MM.1S (cell line): Measurements from ENCODE around the gene TTC34.
"Not testable (repeated sequence)": the region's sequence is repeated elsewhere in the genome, so short reads cannot be mapped to it uniquely, and the experiment has no call there.

Experiments used
- DNase-seq: peaks from one replicate; pipeline ENCODE4 v3.0.0-alpha.2; 2015
- H2AFZ ChIP-seq: fragments of 300-600 bp; sonication (generic); 2 replicates; pipeline ENCODE4 v1.6.0; 2016; ENCODE audit warnings: antibody characterized with exemption, low read length
- H3F3A ChIP-seq: fragments of 300-600 bp; sonication (generic); 2 replicates; pipeline ENCODE4 v1.6.1; 2016; ENCODE audit warnings: mild to moderate bottlenecking, antibody characterized with exemption, low read length, moderate library complexity, mixed read lengths; ENCODE audit not compliant: insufficient read depth
- H3K27ac ChIP-seq: fragments of 300-600 bp; sonication (generic); 2 replicates; pipeline ENCODE4 v1.5.1; 2016; ENCODE audit warnings: mild to moderate bottlenecking, low read length
- H3K27me3 ChIP-seq: fragments of 300-600 bp; sonication (generic); replicated peaks from 2 replicates; pipeline ENCODE4 v1.6.0; 2016; ENCODE audit warnings: low read length; ENCODE audit not compliant: insufficient read depth
- H3K36me3 ChIP-seq: fragments of 300-600 bp; sonication (generic); replicated peaks from 2 replicates; pipeline ENCODE4 v1.6.1; 2016; ENCODE audit warnings: mild to moderate bottlenecking, low read length, mixed read lengths; ENCODE audit not compliant: insufficient read depth
- H3K4me1 ChIP-seq: fragments of 300-600 bp; sonication (generic); 2 replicates; pipeline ENCODE4 v1.6.1; 2016; ENCODE audit warnings: low read length, mixed read lengths
- H3K4me2 ChIP-seq: fragments of 300-600 bp; sonication (generic); 2 replicates; pipeline ENCODE4 v1.6.0; 2016; ENCODE audit warnings: low read depth, low read length
- H3K4me3 ChIP-seq: fragments of 300-600 bp; sonication (generic); 2 replicates; pipeline ENCODE4 v1.5.1; 2016; ENCODE audit warnings: low read length, mixed read lengths
- H3K79me2 ChIP-seq: fragments of 300-600 bp; sonication (generic); 2 replicates; pipeline ENCODE4 v1.6.1; 2016; ENCODE audit warnings: mixed run types, low read length, mixed read lengths
- H3K9ac ChIP-seq: fragments of 300-600 bp; sonication (generic); 2 replicates; pipeline ENCODE4 v1.6.1; 2016; ENCODE audit warnings: low read length, mixed read lengths
- H3K9me2 ChIP-seq: fragments of 300-600 bp; sonication (generic); replicated peaks from 2 replicates; pipeline ENCODE4 v1.6.1; 2016; ENCODE audit warnings: mild to moderate bottlenecking, low read length, mixed read lengths; ENCODE audit not compliant: insufficient read depth
- H3K9me3 ChIP-seq: fragments of 300-600 bp; sonication (generic); replicated peaks from 2 replicates; pipeline ENCODE4 v1.6.1; 2016; ENCODE audit warnings: mild to moderate bottlenecking, low read length, mixed read lengths; ENCODE audit not compliant: insufficient read depth
- H4K20me1 ChIP-seq: fragments of 300-600 bp; sonication (generic); 2 replicates; pipeline ENCODE4 v1.6.1; 2016; ENCODE audit warnings: mild to moderate bottlenecking, low read length, moderate library complexity, mixed read lengths; ENCODE audit not compliant: insufficient read depth

The TTC34 gene

DNA sequence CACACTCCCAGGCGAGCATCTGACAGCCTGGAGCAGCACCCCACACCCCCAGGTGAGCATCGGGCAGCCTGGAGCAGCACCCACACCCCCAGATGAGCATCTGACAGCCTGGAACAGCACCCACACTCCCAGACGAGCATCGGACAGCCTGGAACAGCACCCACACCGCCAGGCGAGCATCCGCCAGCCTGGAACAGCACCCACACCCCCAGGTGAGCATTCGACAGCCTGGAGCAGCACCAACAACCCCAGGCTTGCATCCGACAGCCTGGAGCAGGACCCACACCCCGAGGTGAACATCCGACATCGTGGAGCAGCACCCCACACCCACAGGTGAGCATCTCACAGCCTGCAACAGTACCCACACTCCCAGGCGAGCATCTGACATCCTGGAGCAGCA lies 42.1 kb downstream of the TTC34 start:
- not testable (repeated sequence) for H3K79me2 ChIP-seq, H4K20me1 ChIP-seq, DNase-seq, H3K36me3 ChIP-seq, H3K4me2 ChIP-seq, H3K4me1 ChIP-seq, H3K4me3 ChIP-seq, H3K9me2 ChIP-seq, H3K9ac ChIP-seq, H3K9me3 ChIP-seq, H2AFZ ChIP-seq, H3F3A ChIP-seq, H3K27me3 ChIP-seq, H3K27ac ChIP-seq

DNA sequence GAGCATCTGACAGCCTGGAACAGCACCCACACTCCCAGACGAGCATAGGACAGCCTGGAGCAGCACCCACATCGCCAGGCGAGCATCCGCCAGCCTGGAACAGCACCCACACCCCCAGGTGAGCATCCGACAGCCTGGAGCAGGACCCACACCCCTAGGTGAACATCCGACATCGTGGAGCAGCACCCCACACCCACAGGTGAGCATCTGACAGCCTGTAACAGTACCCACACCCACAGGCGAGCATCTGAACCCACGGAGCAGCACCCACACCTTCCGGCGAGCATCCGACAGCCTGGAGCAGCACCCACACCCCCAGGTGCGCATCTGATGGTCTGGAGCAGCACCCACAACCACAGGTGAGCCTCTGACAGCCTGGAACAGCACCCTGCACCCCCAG lies 44.0 kb downstream of the TTC34 start:
- not testable (repeated sequence) for H3K27ac ChIP-seq, H2AFZ ChIP-seq, H3K9me3 ChIP-seq, H3K4me3 ChIP-seq, DNase-seq, H3K27me3 ChIP-seq, H3K36me3 ChIP-seq, H3K9ac ChIP-seq, H3K4me2 ChIP-seq, H3F3A ChIP-seq, H4K20me1 ChIP-seq, H3K79me2 ChIP-seq, H3K4me1 ChIP-seq, H3K9me2 ChIP-seq

DNA sequence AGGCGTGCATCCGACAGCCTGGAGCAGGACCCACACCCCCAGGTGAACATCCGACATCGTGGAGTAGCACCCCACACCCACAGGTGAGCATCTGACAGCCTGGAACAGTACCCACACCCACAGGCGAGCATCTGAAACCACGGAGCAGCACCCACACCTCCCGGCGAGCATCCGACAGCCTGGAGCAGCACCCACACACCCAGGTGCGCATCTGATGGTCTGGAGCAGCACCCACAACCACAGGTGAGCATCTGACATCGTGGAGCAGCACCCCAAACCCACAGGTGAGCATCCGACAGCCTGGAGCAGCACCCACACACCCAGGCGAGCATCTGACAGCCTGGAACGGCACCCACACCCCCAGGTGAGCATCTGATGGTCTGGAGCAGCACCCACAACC lies 46.1 kb downstream of the TTC34 start:
- not testable (repeated sequence) for H3K4me1 ChIP-seq, H2AFZ ChIP-seq, DNase-seq, H3K79me2 ChIP-seq, H3F3A ChIP-seq, H3K27ac ChIP-seq, H3K4me3 ChIP-seq, H3K27me3 ChIP-seq, H4K20me1 ChIP-seq, H3K4me2 ChIP-seq, H3K9me2 ChIP-seq, H3K9ac ChIP-seq, H3K36me3 ChIP-seq, H3K9me3 ChIP-seq

DNA sequence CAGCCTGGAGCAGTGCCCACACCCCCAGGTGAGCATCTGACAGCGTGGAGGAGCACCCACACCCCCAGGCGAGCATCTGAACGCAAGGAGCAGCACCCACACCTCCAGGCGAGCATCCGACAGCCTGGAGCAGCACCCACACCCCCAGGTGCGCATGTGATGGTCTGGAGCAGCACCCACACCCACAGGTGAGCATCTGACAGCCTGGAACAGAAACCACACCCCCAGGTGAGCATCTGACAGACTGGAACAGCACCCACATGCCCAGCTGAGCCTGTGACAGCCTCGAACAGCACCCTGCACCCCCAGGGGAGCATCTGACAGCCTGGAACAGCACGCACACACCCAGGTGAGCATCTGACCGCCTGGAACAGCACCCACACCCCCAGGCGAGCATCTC lies 46.9 kb downstream of the TTC34 start:
- H4K20me1 ChIP-seq, H3K27ac ChIP-seq, H3K4me3 ChIP-seq: not testable (repeated sequence)

DNA sequence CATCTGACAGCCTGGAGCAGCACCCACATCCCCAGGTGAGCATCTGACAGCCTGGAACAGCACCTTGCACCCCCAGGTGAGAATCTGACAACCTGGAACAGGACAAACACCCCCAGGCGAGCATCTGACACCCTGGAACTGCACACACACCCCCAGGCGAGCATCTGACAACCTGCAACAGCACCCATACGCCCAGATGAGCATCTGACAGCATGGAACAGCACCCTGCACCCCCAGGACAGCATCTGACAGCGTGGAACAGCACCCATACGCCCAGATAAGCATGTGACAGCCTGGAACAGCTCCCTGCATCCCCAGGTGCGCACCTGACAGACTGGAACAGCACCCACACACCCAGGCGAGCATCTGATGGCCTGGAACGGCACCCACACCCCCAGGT lies 49.0 kb downstream of the TTC34 start:
- not testable (repeated sequence) for H3K36me3 ChIP-seq, DNase-seq, H3K9ac ChIP-seq, H3K9me3 ChIP-seq, H3K4me2 ChIP-seq, H4K20me1 ChIP-seq, H3K27ac ChIP-seq, H3K9me2 ChIP-seq, H3K27me3 ChIP-seq, H3K4me1 ChIP-seq, H2AFZ ChIP-seq, H3K4me3 ChIP-seq, H3K79me2 ChIP-seq, H3F3A ChIP-seq

More for the DNA sequence above, 46.9 kb downstream of the TTC34 start:
- H3K27me3 ChIP-seq, H3K4me2 ChIP-seq, H3K36me3 ChIP-seq, H3K79me2 ChIP-seq, H3K9me2 ChIP-seq, H2AFZ ChIP-seq, H3F3A ChIP-seq, DNase-seq, H3K9ac ChIP-seq, H3K9me3 ChIP-seq, H3K4me1 ChIP-seq: not testable (repeated sequence)

DNA sequence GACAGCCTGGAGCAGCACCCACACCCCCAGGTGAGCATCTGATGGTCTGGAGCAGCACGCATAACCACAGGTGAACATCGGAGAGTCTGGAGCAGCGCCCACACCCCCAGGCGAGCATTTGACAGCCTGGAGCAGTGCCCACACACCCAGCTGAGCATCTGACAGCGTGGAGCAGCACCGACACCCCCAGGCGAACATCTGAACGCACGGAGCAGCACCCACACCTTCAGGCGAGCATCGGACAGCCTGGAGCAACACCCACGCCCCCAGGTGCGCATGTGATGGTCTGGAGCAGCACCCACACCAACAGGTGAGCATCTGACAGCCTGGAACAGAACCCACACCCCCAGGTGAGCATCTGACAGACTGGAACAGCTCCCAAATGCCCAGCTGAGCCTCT lies 49.6 kb downstream of the TTC34 start:
- H3K9ac ChIP-seq, H3K27ac ChIP-seq, H3K79me2 ChIP-seq, H4K20me1 ChIP-seq, H2AFZ ChIP-seq, H3K4me3 ChIP-seq, H3K27me3 ChIP-seq, H3K9me2 ChIP-seq, H3K4me2 ChIP-seq, H3K36me3 ChIP-seq, H3K4me1 ChIP-seq, H3F3A ChIP-seq, H3K9me3 ChIP-seq, DNase-seq: not testable (repeated sequence)

DNA sequence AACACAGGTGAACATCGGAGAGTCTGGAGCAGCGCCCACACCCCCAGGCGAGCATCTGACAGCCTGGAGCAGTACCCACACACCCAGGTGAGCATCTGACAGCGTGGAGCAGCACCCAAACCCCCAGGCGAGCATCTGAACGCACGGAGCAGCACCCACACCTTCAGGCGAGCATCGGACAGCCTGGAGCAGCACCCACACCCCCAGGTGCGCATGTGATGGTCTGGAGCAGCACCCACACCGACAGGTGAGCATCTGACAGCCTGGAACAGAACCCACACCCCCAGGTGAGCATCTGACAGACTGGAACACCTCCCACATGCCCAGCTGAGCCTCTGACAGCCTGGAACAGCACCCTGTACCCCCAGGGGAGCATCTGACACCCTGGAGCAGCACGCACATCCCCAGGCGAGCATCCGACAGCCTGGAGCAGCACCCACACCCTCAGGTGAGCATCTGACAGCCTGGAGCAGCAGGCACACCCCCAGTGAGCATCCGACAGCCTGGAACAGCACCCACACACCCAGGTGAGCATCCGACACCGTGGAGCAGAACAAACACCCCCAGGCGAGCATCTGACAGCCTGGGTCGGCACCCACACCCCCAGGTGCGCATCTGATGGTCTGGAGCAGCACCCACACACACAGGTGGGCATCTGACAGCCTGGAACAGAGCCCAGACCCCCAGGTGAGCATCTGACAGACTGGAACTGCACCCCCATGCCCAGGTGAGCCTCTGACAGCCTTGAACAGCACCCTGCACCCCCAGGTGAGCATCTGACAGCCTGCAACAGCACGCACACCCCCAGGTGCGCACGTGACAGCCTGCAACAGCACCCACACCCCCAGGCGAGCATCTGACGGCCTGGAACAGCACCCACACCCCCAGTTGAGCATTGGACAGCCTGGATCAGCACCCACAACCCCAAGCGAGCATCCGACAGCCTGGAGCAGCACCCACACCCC lies 50.4 kb downstream of the TTC34 start:
- not testable (repeated sequence) for H3K36me3 ChIP-seq, H3K4me2 ChIP-seq, H3K9ac ChIP-seq, H3K79me2 ChIP-seq, H3K4me3 ChIP-seq, H3F3A ChIP-seq, H3K27ac ChIP-seq, H2AFZ ChIP-seq, H3K9me3 ChIP-seq, H3K27me3 ChIP-seq, H3K9me2 ChIP-seq, H4K20me1 ChIP-seq, H3K4me1 ChIP-seq, DNase-seq

DNA sequence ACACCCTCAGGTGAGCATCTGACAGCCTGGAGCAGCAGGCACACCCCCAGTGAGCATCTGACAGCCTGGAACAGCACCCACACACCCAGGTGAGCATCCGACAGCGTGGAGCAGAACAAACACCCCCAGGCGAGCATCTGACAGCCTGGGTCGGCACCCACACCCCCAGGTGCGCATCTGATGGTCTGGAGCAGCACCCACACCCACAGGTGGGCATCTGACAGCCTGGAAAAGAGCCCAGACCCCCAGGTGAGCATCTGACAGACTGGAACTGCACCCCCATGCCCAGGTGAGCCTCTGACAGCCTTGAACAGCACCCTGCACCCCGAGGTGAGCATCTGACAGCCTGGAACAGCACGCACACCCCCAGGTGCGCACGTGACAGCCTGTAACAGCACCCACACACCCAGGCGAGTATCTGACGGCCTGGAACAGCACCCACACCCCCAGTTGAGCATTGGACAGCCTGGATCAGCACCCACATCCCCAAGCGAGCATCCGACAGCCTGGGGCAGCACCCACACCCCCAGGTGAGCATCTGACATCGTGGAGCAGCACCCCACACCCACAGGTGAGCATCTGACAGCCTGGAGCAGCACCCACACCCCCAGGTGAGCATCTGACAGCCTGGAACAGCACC lies 51.3 kb downstream of the TTC34 start:
- H3K4me3 ChIP-seq, H3K4me2 ChIP-seq, DNase-seq, H3K9me3 ChIP-seq, H3K27me3 ChIP-seq, H2AFZ ChIP-seq, H3K9ac ChIP-seq, H3K9me2 ChIP-seq, H4K20me1 ChIP-seq, H3K36me3 ChIP-seq, H3K27ac ChIP-seq, H3F3A ChIP-seq, H3K4me1 ChIP-seq, H3K79me2 ChIP-seq: not testable (repeated sequence)
